GM12801 (cell line): ENCODE data around the gene ERFL.

Experiments used
- TF ChIP-seq, protein P1 (sequence below): IDR thresholded peaks from one replicate; pipeline ENCODE4 v1.5.1; 2011; ENCODE audit warnings: control low read depth; ENCODE audit not compliant: insufficient read length; ENCODE audit errors: extremely low read depth

The ERFL gene

DNA sequence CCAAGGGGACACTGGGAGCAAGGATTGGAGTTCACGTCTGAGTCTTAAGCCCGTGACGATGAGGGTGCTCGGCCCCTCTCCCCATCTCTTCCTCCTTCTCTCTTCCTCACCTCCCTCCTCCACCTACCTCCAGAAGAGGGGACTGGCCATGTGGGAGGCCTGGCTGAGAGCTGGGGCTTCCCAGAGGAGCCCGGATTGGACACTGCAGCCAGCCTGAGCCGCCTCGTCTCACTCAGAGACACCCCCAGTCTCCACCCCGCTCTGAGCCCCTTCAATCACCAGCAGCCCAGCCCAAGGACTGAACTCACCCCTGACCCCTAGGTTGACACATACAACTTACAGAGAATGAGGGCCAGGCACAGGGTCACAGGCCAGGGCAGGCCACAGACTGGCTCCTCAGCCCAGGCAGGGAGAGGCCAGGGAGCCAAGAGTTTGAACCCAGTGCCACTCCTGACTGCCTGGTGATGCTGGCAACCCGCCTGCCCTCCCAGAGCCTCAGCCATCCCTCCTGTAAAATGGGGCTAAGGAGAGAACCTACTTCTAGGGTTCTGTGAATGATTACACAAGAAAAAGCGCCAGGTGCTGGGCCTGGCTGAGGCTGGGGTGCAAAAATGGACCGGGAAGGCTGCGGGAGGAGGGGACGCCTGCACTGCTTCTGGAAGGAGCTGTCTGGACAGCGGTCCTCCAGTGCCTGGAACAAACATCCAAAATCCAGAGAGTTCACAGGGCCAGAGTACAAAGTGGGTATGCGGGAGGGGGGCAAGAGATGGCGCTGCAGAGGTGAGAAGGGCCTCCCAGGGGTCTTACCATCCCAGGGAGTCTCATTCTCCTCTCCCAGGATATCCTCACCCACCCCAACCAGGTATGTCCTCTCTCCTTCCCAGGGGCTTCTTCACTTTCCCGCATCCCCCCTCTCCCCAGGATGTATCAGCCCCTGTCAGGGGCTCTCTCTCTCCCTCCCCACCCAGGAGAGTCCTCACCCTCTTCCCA, 50.0 kb downstream of the ERFL start:
- TF ChIP-seq, protein P1, sequence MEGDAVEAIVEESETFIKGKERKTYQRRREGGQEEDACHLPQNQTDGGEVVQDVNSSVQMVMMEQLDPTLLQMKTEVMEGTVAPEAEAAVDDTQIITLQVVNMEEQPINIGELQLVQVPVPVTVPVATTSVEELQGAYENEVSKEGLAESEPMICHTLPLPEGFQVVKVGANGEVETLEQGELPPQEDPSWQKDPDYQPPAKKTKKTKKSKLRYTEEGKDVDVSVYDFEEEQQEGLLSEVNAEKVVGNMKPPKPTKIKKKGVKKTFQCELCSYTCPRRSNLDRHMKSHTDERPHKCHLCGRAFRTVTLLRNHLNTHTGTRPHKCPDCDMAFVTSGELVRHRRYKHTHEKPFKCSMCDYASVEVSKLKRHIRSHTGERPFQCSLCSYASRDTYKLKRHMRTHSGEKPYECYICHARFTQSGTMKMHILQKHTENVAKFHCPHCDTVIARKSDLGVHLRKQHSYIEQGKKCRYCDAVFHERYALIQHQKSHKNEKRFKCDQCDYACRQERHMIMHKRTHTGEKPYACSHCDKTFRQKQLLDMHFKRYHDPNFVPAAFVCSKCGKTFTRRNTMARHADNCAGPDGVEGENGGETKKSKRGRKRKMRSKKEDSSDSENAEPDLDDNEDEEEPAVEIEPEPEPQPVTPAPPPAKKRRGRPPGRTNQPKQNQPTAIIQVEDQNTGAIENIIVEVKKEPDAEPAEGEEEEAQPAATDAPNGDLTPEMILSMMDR, result no peak

GRCh38 chr19:41876847-41877832, 51.1 kb downstream of the ERFL start, which contains the start of gene CD79A:
Gene CD79A (plus strand): TSS chr19:41877279. CDS start chr19:41877305, 26 bp downstream.
- TF ChIP-seq, protein P1, result no peak

DNA sequence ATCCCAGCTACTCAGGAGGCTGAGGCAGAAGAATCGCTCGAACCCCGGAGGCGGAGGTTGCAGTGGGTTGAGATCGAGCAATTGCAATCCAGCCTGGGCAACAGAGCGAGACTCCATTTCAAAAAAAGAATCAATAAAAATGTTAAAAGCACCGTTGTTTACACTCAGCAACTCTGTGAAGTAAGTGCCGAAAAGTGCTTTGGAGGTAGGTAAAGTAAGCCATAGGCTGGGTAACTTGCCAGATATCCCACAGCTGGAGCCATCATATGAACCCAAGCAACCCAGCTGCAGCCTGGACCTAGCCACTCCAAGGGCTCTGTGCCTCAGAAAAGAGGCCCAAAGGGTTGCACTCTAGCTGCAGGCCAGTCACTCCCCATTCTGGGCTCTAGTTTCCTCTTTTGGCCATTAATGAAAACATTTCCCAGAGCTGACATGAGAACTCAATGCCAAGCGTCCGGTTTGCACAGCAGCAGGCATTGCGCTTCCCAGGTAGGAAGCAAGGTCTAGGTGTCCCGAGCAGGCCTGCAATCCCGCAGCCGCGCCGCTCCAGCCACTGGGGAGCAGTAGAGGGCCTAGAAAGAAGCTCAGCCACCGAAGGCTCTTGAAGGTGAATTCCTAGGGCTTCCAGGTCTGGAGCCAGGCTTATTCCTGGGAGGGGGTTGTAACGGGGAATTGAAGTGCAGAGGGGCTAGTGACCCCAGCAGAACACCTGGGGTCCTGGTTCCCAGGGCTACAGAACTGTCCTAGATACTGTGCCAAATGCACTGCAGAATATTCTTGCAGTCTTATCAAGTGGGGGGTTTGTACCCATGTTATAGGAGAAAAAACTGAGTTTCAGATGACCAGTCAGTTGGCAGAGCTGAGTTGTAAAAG, 55.2 kb downstream of the ERFL start:
- TF ChIP-seq, protein P1, result no peak

GRCh38 chr19:41872384-41872774, 55.9 kb downstream of the ERFL start:
- TF ChIP-seq, protein P1, result no peak

- TF ChIP-seq, protein P1, result no peak
Measured at GRCh38 chr19:41871573-41872383, 56.5 kb downstream of the ERFL start.

DNA sequence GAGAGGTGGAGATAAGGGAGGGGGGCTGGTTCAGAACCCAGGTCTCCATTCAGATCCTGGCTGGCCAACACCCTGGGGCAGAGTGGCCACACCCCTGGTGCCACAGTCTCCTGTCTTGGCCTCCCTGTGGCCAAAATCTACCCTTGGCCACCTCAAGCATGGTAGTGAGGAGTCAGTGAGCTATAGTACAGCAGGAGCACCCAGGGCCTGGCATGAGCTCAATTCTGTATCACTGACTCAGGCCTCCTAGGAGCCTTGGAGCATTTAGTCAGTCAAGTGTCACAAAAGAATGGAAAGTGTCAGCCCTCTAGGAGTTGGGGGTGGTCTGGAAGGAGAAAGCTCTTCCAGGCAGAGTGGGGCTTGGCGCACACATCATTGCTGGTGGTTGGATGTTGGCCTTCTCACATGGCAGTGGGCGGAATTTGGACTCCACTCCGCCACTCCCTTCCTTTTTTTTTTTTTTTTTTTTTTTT, 57.8 kb downstream of the ERFL start:
- TF ChIP-seq, protein P1, result no peak
